K562 (cell line): Measurements from ENCODE around the gene TMEM53.

Experiments used
- ATF6 ChIP-seq: sonication (generic); formaldehyde crosslinking; IDR thresholded peaks from 2 replicates; pipeline ENCODE4 v1.4.0; 2020; ENCODE audit warnings: mild to moderate bottlenecking, missing genetic modification reagents
- HDAC1 ChIP-seq, 2 experiments: fragments of 450-650 bp; IDR thresholded peaks; 2 replicates each; pipeline ENCODE4 v1.6.1; 2016 to 2017; ENCODE audit warnings: inconsistent platforms in 1 of 2, mild to moderate bottlenecking in 1 of 2, moderate library complexity in 1 of 2
- SP1 ChIP-seq: sonication (generic); formaldehyde crosslinking; IDR thresholded peaks from 2 replicates; pipeline ENCODE4 v1.8.1; 2022; ENCODE audit warnings: mild to moderate bottlenecking, missing genetic modification reagents
- TF ChIP-seq, protein P1 (sequence below), 3 experiments: IDR thresholded peaks in 2 of 3; conservative IDR thresholded peaks in 1 of 3; 2 replicates each; pipeline ENCODE4 v1.5.1; 2011 to 2012; ENCODE audit warnings: low read length in 3 of 3, mild to moderate bottlenecking in 3 of 3, control low read depth in 2 of 3, improper control_type of control experiment in 1 of 3, inconsistent platforms in 1 of 3, low read depth in 1 of 3, mixed read lengths in 1 of 3, moderate library complexity in 1 of 3; ENCODE audit not compliant: insufficient read depth in 2 of 3

DNA sequence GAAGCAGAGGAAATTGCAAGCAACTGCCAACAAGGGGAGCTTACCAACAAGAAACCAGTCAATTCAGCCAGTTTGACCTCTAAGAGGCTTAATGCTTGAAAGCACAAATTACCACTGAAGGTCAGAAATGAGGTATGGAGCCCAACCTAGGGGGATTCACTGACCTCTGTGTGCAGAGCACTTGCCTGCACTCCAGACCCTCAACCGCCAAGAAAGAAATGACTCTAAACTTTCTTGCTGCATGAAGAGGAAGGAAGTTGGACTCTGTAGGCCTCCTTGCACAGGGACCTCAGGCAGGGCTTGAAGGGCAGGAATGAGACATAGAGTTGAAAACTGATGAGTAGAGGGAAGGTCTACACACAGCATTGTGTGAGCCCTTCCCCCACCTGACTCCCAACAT is 10.2 kb upstream of the TMEM53 start:
- TF ChIP-seq ATF6 (CRISPR knock-in tag): no peak
- TF ChIP-seq, protein P1, sequence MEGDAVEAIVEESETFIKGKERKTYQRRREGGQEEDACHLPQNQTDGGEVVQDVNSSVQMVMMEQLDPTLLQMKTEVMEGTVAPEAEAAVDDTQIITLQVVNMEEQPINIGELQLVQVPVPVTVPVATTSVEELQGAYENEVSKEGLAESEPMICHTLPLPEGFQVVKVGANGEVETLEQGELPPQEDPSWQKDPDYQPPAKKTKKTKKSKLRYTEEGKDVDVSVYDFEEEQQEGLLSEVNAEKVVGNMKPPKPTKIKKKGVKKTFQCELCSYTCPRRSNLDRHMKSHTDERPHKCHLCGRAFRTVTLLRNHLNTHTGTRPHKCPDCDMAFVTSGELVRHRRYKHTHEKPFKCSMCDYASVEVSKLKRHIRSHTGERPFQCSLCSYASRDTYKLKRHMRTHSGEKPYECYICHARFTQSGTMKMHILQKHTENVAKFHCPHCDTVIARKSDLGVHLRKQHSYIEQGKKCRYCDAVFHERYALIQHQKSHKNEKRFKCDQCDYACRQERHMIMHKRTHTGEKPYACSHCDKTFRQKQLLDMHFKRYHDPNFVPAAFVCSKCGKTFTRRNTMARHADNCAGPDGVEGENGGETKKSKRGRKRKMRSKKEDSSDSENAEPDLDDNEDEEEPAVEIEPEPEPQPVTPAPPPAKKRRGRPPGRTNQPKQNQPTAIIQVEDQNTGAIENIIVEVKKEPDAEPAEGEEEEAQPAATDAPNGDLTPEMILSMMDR (IDR thresholded peaks at IDR 0.05 in 2 of 3, conservative IDR thresholded peaks at IDR 0.05 in 1 of 3; ENCODE audit: insufficient read depth in 2 of 3, low read depth in 1 of 3, low read length in 3 of 3): no peak
- no peak for TF ChIP-seq HDAC1 (IDR thresholded peaks at IDR 0.05)
- TF ChIP-seq SP1 (CRISPR knock-in tag): no peak
